Measurements from ENCODE around the gene NDUFAF4.

- TF ChIP-seq PBX2 (CRISPR knock-in tag; IDR thresholded peaks at IDR 0.05) (no peak), CTCF (CRISPR knock-in tag; IDR thresholded peaks at IDR 0.05) (no peak), HNRNPUL1 (IDR thresholded peaks at IDR 0.05; ENCODE audit: low read depth, low read length) (no peak), NR3C1 (CRISPR knock-in tag; IDR thresholded peaks at IDR 0.05) (no peak)
These were observed 40.8 kb downstream of the NDUFAF4 start for GRCh38 chr6:96856856-96857255.

Measured in HepG2 (cell line).